Central memory CD8-positive, alpha-beta T cell (primary cell): Measurements from ENCODE around the gene ZDHHC19.
"Not testable (repeated sequence)": the region's sequence is repeated elsewhere in the genome, so short reads cannot be mapped to it uniquely, and the experiment has no call there.

ENCODE experiments used
- ATAC-seq: fragments of 150-1000 bp; cut with Tn5 transposase; replicated peaks from 2 replicates; pipeline ENCODE4 v1.10.0; 2022; ENCODE audit warnings: mild to moderate bottlenecking, moderate FRiP score, moderate number of reproducible peaks; ENCODE audit not compliant: poor library complexity, severe bottlenecking; ENCODE audit errors: extremely low read depth
- DNase-seq, 2 donors: peaks; one replicate each; pipeline ENCODE4 v3.0.0; 2021; ENCODE audit warnings: low spot score in 2 of 2
- H3K27ac Mint-ChIP-seq: one replicate; pipeline ENCODE4 v1.8.0; 2022; ENCODE audit warnings: low read depth, mild to moderate bottlenecking, moderate library complexity, mixed read lengths
- H3K27me3 Mint-ChIP-seq: one replicate; pipeline ENCODE4 v1.8.0; 2022; ENCODE audit warnings: mixed read lengths
- H3K36me3 Mint-ChIP-seq: one replicate; pipeline ENCODE4 v1.8.0; 2022; ENCODE audit warnings: mild to moderate bottlenecking, moderate library complexity, mixed read lengths; ENCODE audit not compliant: insufficient read depth
- H3K4me1 Mint-ChIP-seq: one replicate; pipeline ENCODE4 v1.8.0; 2022; ENCODE audit warnings: mixed read lengths
- H3K4me3 Mint-ChIP-seq: one replicate; pipeline ENCODE4 v1.8.0; 2022; ENCODE audit warnings: mild to moderate bottlenecking, moderate library complexity, mixed read lengths
- H3K9me3 Mint-ChIP-seq: one replicate; pipeline ENCODE4 v1.8.0; 2022; ENCODE audit warnings: mixed read lengths

Gene ZDHHC19

DNA sequence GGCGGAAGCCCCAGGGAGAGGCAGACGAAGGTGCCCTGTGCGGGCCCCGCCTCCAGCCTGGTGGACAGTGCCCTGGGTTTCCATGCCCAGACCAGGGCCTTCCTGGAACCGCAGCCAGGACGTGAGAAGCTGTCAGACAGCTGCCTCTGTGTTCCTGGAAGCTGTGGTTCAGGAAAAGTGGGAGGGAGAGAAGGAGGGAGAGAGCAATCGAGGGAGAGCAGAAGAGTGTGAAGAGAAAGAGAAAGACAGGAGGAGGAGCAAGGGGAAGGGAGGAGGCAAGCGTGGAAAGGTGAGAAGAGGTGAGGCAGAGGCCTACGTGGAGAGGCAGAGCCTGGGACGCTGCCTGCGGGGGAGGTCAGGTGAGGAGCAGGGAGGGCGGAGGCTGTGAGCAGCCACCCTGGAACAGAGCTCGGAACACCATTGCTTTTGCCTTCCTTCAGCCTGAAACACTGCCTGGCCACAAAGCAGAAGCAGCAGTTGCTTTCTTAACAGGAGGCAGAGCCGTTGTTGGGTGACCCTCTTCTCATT, 18.6 kb downstream of the ZDHHC19 start:
- Mint-ChIP-seq H3K27ac (peak overlapping the region; percentile 99), H3K9me3 (no peaks in the 10 kb centered on the region), H3K4me3 (peak overlapping the region; percentile 68), H3K27me3 (no peaks in the 10 kb centered on the region), H3K4me1 (peaks cover 21% of the 10 kb centered on the region), H3K36me3 (peaks cover 3% of the 10 kb centered on the region)
- no peak for DNase-seq
- ATAC-seq: peak; percentile 19

DNA sequence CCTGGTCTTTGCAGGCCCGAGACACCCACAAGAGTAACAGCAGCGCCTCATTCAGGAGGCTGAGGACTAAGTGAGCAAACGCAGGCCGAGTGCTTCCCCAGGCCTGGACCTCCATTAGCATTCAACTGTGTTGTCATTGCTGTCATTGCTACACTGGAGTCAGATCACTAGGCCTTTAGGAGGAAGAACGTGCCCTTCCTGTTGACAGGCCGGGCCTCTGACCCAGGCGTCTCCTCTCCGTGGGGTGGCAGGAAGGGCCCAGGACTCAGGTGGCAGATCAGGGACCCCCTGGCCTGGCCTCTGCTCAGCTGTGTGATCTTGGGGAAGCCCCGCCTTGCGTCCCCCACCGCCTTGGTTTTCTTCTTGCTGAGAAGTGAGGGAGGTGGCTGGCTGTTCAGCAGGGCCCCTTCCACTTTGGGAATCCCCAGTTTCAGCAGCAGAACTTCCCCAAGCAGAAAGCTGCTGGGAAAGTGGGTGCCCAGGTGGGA, 19.1 kb downstream of the ZDHHC19 start:
- Mint-ChIP-seq H3K36me3 (peaks cover 3% of the 10 kb centered on the region), H3K27me3 (no peaks in the 10 kb centered on the region)

DNA sequence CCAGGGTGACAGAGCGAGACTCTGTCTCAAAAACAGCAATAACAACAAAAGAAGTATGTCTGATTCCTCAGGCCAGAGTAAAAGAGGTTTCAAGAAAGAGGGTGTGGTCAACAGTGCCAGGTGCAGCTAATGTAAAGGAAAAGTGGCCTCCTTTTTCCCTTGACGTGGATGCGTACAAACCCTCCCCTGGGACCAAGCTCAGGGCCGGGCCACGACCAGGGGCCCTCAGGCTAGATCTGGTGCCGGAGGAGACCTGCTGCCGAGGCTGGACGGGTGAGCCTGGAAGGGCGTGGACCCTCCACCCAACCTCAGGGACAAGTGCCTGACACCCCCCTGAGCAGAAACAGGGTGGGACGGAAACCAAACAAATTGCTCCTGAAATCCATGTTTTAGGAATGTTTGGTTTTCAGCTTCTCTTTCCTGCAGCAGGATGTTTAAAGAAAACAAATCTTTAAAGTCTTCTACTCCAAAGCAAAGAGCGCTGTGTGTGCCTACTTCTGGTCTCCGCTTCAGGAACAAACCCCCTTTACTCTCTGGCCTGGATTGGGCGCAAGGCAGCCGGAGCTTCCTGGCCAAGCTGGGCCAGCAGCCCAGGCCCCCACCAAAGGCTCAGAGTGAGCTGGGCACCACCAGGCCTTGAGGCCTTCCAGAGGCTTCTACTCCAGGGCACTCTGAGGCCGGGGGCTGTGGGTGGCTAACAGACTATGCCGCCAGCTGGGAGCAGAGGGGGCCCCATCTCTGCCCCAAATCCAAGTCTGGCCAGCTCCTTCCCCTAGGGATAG, 21.4 kb downstream of the ZDHHC19 start:
- H3K9me3 Mint-ChIP-seq: no peaks in the 10 kb centered on the region
- H3K36me3 Mint-ChIP-seq: peaks cover 3% of the 10 kb centered on the region
- H3K4me3 Mint-ChIP-seq: no peak overlapping the region
- no peak overlapping the region for H3K27ac Mint-ChIP-seq
- DNase-seq: no peak
- ATAC-seq: no peak
- H3K27me3 Mint-ChIP-seq: no peaks in the 10 kb centered on the region
- H3K4me1 Mint-ChIP-seq: peaks cover 31% of the 10 kb centered on the region

More for the DNA sequence above, 19.1 kb downstream of the ZDHHC19 start:
- Mint-ChIP-seq H3K9me3 (no peaks in the 10 kb centered on the region), H3K4me3 (peak overlapping the region; percentile 68), H3K4me1 (peaks cover 23% of the 10 kb centered on the region), H3K27ac (peak overlapping the region; percentile 99)
- peak in 1 of 2 donors; percentile 38 for DNase-seq
- peak; percentile 45 for ATAC-seq

DNA sequence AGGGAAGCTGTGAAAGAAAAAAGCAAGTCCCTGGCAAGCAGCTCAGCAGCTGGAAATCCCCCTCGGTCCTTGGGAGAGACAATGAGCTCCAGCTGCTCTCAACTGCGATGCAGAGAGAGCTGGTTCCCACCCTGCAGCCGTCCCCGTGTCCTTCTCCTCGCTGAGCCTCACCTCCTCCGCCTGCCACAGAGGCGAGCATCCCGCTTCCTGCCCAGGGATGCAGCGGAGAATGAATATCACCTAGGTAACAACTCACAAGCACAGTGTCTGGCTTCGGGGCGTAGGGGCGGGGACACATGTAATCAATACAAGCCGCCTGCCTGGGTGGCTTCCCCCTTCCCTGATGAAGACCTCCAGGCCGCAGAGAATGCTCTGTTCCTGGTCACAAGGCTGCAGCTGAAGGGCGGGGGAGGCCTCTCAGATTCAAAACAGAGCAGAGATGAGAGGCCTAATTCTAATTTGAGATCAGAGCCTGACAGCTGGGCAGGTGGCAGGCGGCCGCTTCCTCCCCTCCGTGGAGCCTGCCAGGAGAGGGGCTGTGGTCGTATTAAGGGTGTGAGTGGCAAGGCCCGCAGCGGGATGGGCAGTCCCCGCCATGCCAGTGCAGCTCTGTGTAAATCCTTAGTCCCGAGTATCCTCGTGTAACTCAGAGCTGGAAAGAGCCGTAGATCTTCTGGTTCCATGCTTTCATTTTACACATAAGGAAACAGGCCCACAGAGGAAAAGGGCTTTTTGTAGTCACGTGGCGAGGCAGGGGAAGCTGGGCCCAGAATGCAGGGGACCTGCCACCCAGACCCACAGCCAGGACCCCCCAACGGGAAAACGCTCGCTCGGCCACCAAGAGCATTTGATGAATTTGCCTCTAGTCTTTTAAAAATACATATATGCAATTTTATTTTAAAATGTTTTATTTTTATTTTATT, 24.3 kb downstream of the ZDHHC19 start:
- peak; percentile 34 for ATAC-seq
- no peak for DNase-seq
- peak overlapping the region; percentile 88 for H3K27ac Mint-ChIP-seq
- peaks cover 31% of the 10 kb centered on the region for H3K4me1 Mint-ChIP-seq
- peaks cover 5% of the 10 kb centered on the region for H3K36me3 Mint-ChIP-seq
- H3K9me3 Mint-ChIP-seq: no peaks in the 10 kb centered on the region
- peak overlapping the region; percentile 63 for H3K4me3 Mint-ChIP-seq
- no peaks in the 10 kb centered on the region for H3K27me3 Mint-ChIP-seq

DNA sequence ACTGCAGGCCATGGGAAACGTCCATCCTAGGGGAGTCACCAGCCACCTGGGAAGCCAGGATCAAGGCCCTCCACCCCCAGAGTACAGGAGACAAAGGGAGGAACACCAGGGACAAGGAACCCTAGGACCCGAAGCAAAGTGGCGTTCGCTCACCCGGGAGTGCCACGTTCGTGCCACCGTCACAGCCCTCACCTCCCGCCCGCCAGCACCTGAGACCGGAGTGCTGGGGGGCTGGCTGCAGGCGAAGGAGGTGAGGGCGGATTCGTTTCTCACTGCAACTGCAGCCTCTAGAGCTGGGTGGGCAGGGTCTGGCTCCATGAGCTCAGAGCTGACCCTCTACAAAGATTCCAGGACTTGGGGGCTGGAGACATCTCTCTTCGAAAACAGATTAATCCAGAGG, 26.3 kb downstream of the ZDHHC19 start:
- no peak for ATAC-seq
- Mint-ChIP-seq H3K4me3 (no peak overlapping the region), H3K27ac (no peak overlapping the region), H3K36me3 (peaks cover 7% of the 10 kb centered on the region), H3K9me3 (no peaks in the 10 kb centered on the region), H3K4me1 (peaks cover 38% of the 10 kb centered on the region), H3K27me3 (no peaks in the 10 kb centered on the region)
- no peak for DNase-seq

DNA sequence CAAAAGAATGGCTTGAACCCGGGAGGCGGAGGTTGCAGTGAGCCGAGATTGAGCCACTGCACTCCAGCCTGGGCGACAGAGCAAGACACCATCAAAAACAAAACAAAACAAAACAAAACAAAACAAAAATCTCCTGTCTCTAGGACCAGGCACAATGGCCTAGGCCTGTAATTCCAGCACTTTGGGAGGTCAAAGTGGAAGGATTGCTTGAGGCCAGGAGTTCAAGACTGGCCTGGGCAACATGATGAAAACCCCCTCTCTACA, 27.1 kb downstream of the ZDHHC19 start:
- not testable (repeated sequence) for ATAC-seq, H3K9me3 Mint-ChIP-seq, H3K27ac Mint-ChIP-seq, DNase-seq, H3K36me3 Mint-ChIP-seq, H3K4me3 Mint-ChIP-seq, H3K27me3 Mint-ChIP-seq
- H3K4me1 Mint-ChIP-seq: peaks cover 46% of the 10 kb centered on the region

DNA sequence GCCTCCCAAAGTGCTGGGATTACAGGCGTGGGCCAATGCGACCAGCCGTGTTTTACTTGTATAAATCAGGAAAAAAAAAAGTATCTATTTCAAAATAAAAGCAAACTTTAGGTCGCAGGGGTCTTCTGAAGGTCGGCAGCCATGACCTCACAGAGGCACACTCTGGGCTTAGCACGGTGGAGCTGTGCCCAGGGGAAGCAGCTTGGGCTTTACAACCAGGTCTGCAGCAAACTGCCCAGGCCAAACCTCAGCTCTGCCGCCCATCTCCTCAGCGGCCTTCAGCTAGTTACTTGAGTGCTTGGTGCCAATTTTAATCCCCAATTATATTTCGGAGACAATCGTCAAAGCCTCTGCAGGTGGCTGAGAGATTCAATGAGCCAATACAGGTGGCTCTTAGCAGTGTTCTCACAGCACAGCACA, 30.1 kb downstream of the ZDHHC19 start:
- H3K36me3 Mint-ChIP-seq: peaks cover 10% of the 10 kb centered on the region
- H3K9me3 Mint-ChIP-seq: no peaks in the 10 kb centered on the region
- no peaks in the 10 kb centered on the region for H3K27me3 Mint-ChIP-seq
- DNase-seq: no peak
- H3K27ac Mint-ChIP-seq: peak overlapping the region; percentile 94
- H3K4me1 Mint-ChIP-seq: peaks cover 39% of the 10 kb centered on the region
- H3K4me3 Mint-ChIP-seq: peak overlapping the region; percentile 57
- ATAC-seq: no peak

DNA sequence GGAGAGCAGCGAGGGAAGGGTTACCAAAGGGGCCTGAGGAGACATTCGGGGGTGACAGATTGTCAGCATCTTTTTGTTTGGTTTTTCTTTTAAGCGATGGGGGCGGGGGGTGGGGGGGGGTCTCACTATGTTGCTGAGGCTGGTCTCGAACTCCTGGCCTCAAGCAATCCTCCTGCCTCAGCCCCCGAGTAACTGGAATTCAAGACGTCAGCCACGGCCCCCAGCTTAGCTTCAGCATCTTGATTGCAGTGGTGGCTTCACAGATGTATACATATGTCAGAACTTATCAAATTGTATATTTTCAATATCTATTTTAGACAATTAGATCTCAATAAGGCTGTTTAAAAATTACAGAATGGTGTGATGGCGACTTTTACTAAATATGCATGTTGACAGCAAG, 30.9 kb downstream of the ZDHHC19 start:
- ATAC-seq: no peak
- DNase-seq: no peak
- Mint-ChIP-seq H3K4me3 (peak overlapping the region; percentile 76), H3K27ac (peak overlapping the region; percentile 97), H3K36me3 (peaks cover 10% of the 10 kb centered on the region), H3K27me3 (no peaks in the 10 kb centered on the region), H3K9me3 (no peaks in the 10 kb centered on the region), H3K4me1 (peaks cover 39% of the 10 kb centered on the region)

DNA sequence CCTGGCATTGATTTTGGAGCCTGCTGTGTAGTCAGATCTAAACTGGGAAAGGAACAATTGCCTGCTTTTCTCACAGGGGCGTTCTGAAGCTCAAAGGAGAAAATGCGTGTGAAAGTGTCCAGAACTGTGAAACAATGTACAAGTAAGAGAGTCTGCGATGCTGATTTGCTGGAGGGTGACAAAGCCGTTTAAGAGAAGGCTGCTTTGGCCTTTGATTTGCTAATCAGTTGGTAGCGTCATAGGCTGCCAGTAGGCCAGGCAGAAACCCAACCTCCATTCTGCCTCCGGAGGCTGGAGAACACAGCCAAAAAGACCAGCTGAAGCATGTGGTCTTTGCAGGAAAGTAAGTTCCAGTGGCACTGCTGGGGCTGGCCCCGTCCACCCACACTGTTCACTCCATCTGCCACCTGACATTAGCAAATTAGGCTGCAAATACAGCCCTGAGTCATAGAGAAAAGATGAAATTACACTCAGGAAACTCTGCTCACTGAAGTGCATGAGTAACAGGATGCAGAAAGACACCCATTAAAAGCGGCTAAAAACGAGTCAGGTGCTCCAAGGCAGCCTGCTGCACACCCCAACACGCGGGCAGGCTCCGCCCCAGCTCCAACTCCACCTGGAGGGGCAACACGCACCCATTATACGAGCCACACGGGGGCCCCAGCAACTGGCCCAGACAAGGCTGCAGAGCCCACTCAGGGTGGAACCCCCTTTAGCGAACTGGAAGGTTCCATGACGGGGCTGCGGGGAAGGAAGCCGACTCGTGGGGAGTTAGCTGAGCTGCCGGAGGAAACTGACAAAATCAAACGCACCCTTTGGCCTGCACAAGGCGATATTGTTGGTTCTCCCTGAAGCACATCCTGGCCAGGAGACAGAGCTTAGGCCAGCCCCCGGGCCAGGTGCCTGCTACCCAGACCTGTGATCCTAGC, 31.6 kb downstream of the ZDHHC19 start:
- Mint-ChIP-seq H3K4me1 (peaks cover 39% of the 10 kb centered on the region), H3K27ac (peak overlapping the region; percentile 97), H3K27me3 (no peaks in the 10 kb centered on the region), H3K4me3 (peak overlapping the region; percentile 76), H3K36me3 (peaks cover 10% of the 10 kb centered on the region), H3K9me3 (no peaks in the 10 kb centered on the region)
- ATAC-seq: peak; percentile 91
- DNase-seq: peak; percentile 61 to 83

DNA sequence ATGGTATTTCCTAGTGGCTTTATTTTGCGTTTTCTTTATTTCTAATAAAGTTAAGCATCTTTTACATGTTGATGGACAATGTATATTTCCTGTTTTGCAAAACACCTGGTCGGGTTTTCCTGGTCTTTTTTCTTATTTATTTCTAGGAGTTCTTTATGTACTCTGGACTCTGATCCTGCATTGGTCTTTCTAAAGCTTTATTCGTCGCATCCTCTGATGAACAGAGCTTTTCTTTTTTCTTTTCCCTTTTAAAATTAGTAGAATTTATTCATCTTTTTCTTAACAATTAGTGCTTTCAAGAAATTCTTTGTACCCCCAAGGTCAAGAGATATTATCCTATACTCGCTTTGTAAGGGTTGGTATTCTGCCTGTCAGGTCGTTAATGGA, 32.2 kb downstream of the ZDHHC19 start:
- H3K36me3 Mint-ChIP-seq: peaks cover 10% of the 10 kb centered on the region
- H3K4me1 Mint-ChIP-seq: peaks cover 39% of the 10 kb centered on the region
- H3K9me3 Mint-ChIP-seq: no peaks in the 10 kb centered on the region
- ATAC-seq (no peak), DNase-seq (no peak)
- no peaks in the 10 kb centered on the region for H3K27me3 Mint-ChIP-seq
- H3K4me3 Mint-ChIP-seq: peak overlapping the region; percentile 76
- peak overlapping the region; percentile 97 for H3K27ac Mint-ChIP-seq

DNA sequence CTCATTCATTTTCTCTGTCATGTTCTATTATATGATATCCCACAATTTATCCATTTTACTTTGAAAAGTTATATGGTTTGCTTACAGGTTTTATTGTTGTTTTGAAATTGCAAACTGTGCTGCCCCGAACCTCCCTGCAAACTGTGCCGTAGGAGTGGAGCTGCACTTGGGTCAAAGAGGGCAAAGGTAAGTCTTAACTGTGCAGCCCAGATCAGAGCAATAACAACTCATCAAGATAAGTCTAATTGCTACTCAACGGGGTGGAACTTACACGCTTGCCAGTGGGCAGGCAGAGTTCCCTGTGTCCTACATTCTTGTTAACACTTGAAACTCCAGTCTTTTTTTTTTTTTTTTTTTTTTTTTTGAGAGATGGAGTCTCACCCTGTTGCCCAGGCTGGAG, 33.2 kb downstream of the ZDHHC19 start:
- H3K4me1 Mint-ChIP-seq: peaks cover 29% of the 10 kb centered on the region
- peaks cover 7% of the 10 kb centered on the region for H3K36me3 Mint-ChIP-seq
- no peaks in the 10 kb centered on the region for H3K27me3 Mint-ChIP-seq
- ATAC-seq: no peak
- H3K9me3 Mint-ChIP-seq: no peaks in the 10 kb centered on the region
- H3K4me3 Mint-ChIP-seq: no peak overlapping the region
- H3K27ac Mint-ChIP-seq: no peak overlapping the region
- no peak for DNase-seq

DNA sequence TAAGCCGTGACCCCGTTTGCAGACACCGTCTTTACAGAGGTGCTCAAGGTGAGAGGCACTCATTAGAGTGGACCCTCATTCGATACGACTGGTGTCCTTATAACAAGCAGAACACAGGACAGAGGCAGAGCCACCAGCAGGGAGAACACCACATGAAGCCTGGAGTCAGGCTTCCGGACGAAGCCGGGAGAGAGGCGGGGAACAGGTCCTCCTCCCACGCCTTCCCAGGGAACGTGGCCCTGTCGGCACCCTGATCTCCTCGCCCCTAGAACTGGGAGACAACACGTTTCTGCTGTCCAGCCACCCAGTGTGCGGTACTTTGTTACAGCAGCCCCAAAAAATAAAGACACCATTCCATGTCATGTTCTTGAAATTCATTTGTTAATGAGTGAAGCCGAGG, 33.6 kb downstream of the ZDHHC19 start:
- no peak overlapping the region for H3K27ac Mint-ChIP-seq
- H3K9me3 Mint-ChIP-seq: no peaks in the 10 kb centered on the region
- no peak overlapping the region for H3K4me3 Mint-ChIP-seq

More for the DNA sequence above, 33.6 kb downstream of the ZDHHC19 start:
- no peak for ATAC-seq
- DNase-seq: no peak
- Mint-ChIP-seq H3K36me3 (peaks cover 7% of the 10 kb centered on the region), H3K4me1 (peaks cover 26% of the 10 kb centered on the region), H3K27me3 (no peaks in the 10 kb centered on the region)
